HG02970 (cell line): ENCODE data around the gene FLT3LG.
"Not testable (repeated sequence)": the region's sequence is repeated elsewhere in the genome, so short reads cannot be mapped to it uniquely, and the experiment has no call there.

Experiments
- ATAC-seq: cut with Tn5 transposase; IDR thresholded peaks from one replicate; pipeline ENCODE4 v1.9.1; 2021; ENCODE audit warnings: mild to moderate bottlenecking, moderate library complexity, moderate number of reproducible peaks; ENCODE audit not compliant: unreplicated experiment, low FRiP score

Gene FLT3LG

DNA sequence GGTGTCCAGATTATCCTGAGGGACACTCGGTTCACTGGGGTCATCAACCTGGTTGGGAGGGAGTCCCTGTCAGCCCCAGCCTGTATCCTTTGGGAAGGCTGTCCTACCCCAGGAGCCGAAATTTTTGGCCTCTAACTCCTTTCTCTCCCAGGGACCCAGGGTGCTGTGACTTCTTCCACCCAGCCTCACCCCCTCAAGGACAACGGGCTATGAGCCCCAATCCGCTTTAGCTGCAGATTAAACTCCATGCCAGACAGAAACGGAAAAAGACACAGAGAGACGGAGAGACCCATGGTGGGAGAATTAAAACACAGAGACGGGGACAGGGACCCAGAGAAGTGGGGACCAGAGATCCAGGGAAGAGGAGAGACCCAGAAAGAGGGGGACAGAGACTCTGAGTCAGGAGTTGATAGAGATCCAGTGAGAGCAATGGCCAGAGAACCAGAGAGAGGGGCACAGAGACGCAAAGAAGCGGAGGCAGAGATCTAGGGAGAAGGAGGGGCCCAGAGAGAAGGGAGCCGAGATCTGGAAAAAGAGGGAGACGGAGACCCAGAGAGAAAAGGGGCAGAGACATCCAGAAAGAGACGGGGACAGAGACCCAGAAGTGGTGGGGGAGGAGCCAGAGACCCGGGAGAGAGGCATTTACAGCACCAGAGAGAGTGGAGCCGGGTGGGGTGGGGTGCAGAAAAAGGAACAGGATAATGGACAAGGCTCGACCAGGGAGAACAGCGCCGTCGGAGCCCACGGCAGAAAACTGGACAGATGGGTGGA is 33.4 kb upstream of the FLT3LG start:
- ATAC-seq = no peak

DNA sequence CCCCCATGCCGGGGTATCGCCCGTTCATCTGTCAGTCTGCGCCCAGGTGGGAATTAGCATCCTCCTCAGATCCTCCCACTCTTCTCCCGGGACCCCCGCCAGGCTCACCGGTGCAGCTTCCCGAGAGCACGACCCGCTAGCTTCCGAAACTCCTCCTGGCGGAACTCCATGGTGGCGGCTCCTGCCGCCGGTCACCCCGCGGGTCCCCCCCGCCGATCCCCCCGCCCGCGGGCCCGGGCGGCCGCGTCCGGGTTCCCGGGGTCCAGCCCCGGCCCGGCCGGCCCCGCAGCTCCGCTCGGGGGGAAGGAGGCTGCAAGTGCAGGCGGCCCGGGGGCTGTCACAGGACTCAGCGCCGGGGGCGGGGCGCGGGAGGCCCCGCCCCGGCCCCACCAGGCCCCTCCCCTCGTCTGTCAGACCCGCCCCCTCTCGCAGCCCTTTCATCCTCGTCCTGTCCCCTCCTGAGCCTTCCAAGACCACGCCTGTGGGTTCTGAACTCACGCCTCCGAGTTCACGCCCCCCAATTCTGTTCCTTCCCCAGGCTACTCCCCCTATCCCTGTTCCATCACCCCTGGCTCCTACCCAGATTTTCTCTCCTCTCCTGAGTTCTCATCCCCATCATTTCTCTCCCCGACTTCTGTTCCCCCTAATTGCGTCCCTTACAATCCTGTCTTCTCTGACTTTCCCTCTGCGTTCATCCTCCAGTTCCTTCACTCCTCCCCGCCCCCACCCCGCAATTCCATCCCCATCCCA is 32.6 kb upstream of the FLT3LG start, which contains the start of gene SLC17A7:
TSS of gene SLC17A7 (minus strand) at position 318 of the 750 bp plus-strand sequence. CDS start at position 170, 148 bp downstream.
- no peak for ATAC-seq

DNA sequence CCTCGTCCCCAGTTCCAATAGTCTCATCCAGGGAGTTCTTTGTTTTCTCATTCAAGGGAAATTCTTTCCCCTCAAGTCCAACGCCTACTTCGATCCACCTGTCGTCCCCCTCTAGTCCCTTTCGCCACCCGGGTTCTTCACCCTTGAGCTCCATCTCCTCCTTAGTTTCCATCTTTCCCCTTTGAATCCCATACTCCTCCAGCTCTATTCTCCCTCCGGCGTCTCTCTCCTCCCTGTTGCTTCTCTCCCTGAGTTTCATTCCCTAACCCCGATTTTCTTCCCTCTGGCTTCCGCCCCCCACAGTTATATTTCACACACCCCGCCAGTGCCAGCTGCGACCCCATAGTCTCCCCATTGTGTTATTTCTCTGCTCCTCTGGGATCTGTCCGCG is 32.1 kb upstream of the FLT3LG start:
- no peak for ATAC-seq

DNA sequence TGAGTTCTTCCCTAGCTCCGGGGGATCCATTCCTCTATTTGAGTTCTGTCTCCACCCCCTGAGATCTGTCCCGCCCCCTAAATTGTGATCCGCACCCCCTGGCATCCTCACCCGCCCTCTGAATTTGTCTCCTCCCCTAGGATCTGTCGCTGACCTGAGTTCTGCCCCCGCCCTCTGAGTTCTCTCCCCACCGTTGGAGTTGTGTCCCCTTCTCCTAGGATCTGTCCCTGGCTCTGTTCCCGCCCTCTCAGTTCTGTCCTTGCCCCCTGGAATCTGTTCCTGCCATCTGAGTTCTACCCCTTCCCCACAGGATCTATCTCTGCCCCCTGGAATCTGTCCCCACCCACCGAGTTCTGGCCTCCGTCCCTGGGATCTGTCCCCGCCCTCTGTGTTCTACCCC is 31.7 kb upstream of the FLT3LG start:
- ATAC-seq = no peak

DNA sequence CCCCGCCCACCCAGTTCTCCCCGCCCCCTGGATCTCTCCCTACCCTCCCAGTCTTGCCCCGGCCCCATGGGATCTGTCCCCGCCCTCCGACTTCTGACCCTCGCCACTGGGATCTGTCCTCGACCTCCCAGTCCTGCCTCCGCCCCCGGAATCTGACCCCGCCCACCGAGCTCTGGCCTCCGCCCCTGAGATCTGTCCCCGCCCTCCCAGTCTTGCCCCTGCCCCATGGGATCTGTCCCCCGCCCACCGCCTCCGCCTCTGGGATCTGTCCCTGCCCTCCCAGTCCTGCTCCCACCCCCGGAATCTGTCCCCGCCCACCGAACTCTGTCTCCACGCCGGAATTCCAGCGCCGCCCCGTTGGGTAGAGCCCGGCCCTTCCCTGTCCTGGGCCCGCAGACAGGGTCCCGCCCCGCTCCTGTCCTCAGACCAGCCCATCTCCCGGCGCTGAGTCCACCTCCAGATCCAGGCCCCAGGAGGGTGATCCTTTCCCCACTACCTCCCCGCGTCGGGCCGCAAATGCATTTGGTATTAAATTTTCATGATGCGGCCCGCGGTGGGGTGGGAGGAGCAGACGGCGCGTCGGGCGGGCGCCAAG is 31.1 kb upstream of the FLT3LG start:
- peak; percentile 9 for ATAC-seq

DNA sequence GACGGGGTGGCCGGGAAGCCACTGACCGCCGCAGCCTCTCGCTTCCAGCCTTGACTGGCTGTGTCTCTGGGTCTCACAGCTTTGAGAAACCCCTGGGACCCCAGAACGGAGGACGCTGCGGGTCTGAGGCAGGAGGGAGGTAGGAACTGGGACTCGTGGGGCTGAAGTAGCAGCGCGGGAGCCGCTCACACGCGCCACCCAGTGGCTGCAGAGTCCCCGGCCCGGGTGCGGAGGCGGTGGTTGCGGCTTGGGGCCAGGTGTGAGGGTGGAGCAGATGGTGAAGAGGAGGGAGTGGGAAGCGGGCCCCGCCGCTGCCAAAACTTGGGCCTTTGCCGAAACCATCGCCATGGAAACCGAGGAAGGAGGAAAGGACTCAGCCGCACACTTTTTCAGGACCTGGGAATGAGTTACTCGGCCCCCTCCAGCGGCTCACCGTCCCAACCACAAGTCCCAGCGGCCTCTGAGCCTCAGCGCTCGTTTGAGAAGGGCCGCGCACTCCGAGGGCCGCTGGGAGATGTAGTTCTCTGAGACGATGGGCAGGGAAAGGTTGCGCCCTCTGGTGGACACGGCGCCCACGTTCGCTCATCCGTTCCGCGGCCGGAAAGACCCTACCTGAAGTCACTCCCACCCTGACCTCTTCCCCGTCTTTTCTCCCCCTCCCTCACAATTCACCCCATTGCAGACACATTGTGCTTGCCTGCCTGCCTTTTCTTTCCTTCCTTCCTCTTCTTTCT is 30.5 kb upstream of the FLT3LG start:
- ATAC-seq = peak; percentile 87

DNA sequence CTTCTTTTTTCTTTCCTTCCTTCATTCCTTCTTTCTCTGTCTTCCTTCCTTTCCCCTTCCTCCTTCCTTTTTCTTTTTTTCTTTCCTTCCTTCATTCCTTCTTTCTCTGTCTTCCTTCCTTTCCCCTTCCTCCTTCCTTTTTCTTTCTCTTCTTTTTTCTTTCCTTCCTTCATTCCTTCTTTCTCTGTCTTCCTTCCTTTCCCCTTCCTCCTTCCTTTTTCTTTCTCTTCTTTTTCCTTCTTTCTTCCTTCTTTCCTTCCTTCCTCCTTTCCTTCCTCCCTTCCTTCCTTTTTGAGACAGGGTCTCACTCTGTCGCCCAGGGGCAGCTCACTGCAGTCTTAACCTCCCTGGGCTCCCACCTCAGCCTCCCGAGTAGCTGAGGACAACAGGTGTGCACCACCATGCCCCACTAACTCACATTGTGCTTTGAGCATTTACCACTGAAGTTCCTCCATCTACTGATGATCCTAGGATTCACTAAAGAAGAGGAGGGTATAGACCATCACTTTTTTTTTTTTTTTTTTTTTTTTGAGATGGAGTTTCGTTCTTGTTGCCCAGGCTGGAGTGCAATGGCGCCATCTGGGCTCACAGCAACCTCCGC is 29.8 kb upstream of the FLT3LG start:
- ATAC-seq = not testable (repeated sequence)

DNA sequence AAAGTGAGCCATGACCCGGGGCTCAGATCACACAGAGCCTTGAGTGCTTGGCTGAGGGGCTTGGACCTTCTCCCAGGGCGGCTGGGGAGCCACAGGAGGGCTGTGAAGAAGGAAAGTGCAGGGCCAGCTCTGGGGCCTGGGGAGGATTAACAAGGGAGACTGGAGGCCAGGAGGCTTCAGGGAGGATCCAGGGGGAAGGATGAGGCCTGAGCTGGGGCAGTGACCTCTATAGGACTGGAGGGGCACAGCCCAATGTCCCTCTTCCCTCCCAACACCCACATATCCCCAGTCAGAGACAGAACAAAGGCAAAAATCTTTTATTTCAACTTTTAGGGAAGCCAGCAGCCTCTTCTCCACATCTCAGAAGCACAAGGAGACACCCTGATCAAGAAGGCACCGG is 28.0 kb upstream of the FLT3LG start:
- no peak for ATAC-seq

DNA sequence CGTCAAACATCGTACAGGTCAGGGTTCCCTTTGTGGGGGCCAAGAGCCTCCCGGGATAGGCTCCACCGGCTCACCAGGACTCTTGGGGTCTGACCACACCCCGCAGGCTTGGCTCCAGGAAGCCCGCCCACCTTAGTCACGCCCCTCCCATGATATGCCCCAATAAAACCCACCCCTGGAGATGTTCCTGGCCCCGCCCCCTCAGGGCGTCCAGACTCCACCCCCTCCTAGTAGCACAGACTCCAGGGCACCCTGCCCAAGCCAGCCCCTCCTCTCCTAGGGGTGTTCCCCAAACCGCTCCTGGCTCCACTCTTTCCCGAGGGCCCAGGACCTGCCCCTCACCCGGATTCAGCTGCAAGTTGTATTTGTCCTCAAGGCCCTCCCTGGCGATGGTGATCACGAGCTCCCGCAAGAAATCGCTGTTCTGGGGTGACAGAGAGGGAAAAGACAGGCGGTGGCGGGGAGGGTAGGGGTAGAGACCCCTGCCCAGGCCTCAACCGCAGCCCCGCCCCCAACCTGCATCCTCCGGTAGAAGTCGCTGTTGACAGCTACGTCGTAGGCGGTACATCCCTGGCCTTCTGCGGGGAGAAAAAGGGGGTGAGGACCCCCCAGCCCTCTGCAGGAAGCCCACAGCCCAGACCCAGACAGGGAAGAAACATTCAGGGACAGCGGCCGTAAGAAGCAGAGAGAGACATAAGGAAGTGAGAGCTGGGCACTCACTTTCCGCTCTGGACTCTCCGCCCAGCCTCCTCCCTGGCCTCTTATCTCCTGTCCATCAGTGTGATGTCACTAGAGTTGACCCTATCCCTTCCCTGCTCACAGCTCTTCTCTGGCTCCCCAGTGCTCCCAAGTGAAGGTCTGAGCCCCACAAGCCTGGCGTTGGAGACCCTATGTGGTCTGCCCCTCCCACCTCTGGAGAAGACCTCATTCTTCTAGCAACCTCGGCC is 26.3 kb upstream of the FLT3LG start:
- no peak for ATAC-seq

DNA sequence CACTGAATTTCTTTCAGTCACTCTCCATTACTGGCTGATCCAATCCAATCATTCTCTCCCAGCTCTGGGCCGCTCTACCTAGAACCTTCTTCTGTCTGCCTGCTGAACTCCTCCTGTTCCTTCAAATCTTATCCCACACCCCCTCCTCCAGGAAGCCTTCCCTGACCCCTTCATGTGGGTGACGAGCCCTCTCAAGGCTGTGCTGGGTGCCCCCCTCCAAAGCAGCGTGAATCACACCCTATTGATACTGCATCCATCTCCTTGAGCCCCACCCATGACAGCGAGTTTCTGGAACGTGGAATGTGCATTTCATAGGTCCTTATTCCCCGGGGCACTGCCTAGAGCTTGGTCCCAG is 25.6 kb upstream of the FLT3LG start:
- no peak for ATAC-seq

DNA sequence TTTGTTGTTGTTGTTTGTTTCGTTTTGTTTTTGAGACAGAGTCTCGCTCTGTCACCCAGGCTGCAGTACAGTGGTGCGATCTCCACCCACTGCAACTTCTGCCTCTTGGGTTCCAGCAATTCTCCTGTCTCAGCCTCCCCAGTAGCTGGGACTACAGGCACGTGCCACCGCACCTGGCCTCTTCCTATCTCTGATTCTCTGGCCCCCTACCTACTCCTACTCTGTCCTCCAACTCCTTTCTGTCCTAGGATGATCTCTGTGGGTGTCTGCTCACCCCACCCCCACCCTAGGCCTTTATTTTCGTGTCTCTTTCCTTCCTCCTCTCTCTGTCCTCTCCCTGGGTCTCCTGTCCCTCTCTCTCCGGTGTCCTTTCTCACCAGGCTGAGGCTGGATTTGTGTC is 23.6 kb upstream of the FLT3LG start:
- ATAC-seq = no peak

DNA sequence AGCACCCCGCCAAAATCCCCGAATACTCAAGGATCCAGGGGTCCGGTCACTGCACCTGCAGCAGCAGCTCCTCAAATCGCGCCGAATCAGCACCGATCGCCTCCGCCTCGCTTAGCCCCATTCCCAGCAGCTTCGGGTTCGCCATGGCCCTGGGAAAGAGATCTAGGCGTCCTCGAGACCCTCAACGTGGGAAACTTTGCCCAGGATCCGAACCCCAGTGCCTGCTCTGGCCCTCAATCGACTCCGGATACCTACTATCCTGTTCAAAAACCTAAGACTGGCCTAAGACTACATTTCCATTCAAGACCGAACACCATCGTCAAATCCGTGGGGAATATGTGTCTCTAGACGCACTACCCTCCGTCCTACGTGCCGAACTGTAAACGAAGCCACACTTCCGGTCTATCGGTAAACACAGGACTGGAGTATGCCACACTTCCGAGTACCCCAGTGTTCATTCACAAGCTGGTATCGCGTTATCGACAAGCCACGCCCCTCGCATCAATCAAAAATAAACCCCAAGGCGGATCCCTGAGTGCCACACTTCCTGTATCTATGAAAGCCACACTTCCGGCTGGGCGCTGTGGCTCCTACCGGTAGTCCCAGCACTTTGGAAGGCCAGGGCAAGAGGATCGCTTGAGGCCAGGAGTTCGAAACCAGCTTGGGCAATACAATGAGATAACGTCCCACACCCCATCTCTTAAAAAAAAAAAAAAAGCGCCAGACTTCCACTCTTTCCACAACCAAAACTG is 22.4 kb upstream of the FLT3LG start, which contains the start of gene PIH1D1:
TSS of gene PIH1D1 (minus strand) at position 385 of the 752 bp plus-strand sequence. CDS start at position 145, 240 bp downstream.
- ATAC-seq = peak; percentile 57

DNA sequence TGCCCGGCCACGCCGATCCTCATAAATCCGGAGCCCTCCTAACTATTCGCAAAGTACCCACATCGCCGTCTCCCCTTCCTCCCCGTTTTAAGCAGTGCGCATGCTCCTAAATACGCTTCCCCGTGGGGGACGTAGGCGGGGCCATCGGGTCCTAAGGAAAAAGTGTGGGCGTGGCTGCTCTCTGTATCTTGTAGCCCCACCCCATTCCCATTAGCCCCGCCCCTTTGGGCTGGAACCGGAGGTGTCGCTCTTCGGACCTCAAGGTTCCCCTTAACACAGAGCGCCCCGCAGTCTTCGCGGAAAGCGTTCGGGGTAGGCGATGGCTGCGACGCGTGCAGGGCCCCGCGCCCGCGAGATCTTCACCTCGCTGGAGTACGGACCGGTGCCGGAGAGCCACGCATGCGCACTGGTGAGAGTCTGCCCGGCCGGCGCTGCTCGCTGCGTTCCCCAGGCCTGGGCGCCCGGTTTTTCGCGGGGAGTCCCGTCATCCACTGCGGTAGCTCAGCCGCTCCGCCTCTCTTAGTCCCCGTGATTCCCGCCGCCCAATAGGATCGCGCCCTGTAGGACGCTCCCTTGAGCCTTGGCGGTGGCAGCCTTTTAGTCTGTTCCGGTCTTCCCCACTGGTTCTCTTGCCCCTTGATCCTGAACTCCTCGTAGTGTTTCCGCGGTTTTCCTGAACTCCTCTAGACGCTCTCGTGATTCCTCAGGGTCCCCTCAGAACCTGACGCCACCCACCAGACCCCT is 20.8 kb upstream of the FLT3LG start, which contains the start of gene ALDH16A1:
TSS of gene ALDH16A1 (plus strand) at position 213 of the 744 bp plus-strand sequence. CDS start at position 320, 107 bp downstream.
- ATAC-seq = peak; percentile 89

DNA sequence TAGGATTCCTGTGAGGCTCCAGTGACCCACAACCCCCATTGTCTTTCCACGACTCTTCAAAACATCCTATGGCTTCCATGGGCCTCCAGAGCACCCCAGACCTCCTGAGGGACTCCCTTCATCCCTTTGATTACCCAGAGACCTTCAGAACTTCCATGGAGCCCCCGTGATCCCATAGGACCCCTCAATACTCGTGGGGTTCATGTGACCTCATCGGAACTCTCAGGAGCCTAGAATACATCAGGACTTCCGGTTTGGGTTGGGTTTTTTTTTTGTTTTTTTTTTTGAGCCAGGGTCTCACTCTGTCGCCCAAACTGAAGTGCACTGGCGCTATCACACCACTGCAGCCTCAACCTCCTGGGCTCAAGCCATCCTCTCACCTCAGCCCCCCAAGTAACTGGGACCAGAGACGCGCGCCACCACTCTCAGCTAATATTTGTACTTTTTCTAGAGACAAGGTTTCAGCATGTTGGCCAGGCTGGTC is 20.2 kb upstream of the FLT3LG start:
- no peak for ATAC-seq

DNA sequence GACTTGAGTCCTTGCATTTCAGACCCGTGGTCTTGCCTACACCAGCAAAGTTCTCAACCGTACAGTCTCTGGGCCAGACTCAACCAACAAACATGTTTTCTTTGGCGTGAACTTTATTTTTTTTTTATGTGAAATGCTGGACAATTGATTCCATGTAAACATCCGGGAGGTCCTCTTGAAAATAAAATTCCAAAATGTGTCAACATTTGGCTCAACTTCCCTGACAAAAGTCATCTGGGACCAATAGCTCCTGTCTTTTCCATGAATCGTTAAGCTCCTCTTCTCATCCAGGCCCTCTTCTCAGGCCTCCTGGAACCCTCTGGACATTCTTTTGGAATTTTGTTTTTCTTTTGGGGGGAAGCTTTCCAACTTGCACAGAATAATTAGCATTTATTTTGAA is 18.2 kb upstream of the FLT3LG start:
- no peak for ATAC-seq

DNA sequence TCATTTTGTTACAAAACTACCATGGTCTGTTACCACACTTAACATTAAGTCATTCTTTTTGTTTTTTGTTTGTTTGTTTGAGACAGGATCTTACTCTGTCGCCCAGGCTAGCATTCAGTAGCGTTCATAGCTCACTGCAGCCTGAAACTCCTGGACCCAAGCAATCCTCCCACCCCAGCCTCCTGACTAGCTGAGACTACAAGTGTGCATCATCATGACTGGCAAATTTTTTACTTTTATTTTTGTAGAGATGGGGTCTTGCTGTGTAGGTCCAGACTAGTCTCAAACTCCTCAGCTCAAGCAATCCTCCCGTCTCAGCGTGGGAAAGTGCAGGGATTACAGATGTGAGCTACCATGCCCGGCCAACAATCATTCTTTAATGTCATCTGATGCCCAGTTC is 17.7 kb upstream of the FLT3LG start:
- no peak for ATAC-seq

DNA sequence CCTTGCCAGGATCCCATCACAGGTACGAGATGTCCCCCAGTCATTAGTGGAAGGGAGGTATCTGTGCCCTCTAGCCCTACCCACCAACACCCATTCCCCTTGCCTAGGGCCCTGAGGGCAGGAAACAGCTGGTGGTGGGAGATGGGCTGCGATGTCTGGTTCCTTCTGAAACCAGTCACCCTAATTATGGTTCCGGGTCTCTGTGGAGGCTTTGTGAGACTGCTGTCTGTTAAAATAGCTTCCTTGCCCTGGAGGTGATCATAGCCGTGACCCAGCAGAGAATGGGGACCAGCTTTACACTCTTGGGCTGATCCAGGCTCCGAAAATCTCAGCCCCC is 15.5 kb upstream of the FLT3LG start:
- ATAC-seq = no peak

DNA sequence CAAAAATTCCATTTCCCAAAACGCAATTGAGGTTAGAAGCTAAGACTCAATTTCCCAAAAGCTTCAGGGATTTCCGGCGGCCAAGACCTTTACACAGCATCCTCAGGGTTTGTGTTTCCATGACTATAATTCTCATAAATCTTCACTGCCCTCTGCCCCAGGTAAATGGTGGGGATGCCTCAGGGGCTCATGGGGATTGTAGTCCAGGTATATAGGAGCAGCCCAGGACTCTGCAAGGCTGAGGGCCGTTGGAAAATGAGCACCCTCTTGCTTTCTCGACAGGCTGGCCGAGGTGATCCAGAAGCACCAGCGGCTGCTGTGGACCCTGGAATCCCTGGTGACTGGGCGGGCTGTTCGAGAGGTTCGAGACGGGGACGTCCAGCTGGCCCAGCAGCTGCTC is 14.6 kb upstream of the FLT3LG start:
- no peak for ATAC-seq
